Activated CD8-positive, alpha-beta T cell treated with anti-CD3 and anti-CD28 coated beads for 36 hours (primary cell): ENCODE measurements around the gene PCDH12. TPM values are rescaled to one million over a fixed set of nuclear protein-coding genes. Genes with fewer than 3 reads are reported as not detected.
"Not testable (repeated sequence)": the region's sequence is repeated elsewhere in the genome, so short reads cannot be mapped to it uniquely, and the experiment has no call there.

Source experiments
- ATAC-seq: fragments of 200-7000 bp; cut with Tn5 transposase; one replicate; pipeline ENCODE4 v1.10.0; 2021; ENCODE audit warnings: mild to moderate bottlenecking, moderate library complexity
- CTCF ChIA-PET: fragments of 350-600 bp; sonication (Branson Sonifier 250); formaldehyde crosslinking; loops from one replicate; lab custom pipeline; 2021; ENCODE audit warnings: antibody characterized with exemption; lab: Charles Lee
- POLR2A ChIA-PET: fragments of 350-600 bp; sonication (Branson Sonifier 250); formaldehyde crosslinking; loops from one replicate; lab custom pipeline; 2021; ENCODE audit warnings: antibody characterized with exemption; lab: Charles Lee
- DNase-seq: peaks from one replicate; pipeline ENCODE4 v3.0.0-alpha.2; 2020
- H3K27ac Mint-ChIP-seq: one replicate; pipeline ENCODE4 v1.8.0; 2021; ENCODE audit warnings: mild to moderate bottlenecking, mixed read lengths
- H3K27me3 Mint-ChIP-seq: one replicate; pipeline ENCODE4 v1.8.0; 2021; ENCODE audit warnings: mixed read lengths
- H3K36me3 Mint-ChIP-seq: one replicate; pipeline ENCODE4 v1.8.0; 2021; ENCODE audit warnings: low read depth, mixed read lengths
- H3K4me1 Mint-ChIP-seq: one replicate; pipeline ENCODE4 v1.8.0; 2021; ENCODE audit warnings: low read depth, mixed read lengths
- H3K4me3 Mint-ChIP-seq: one replicate; pipeline ENCODE4 v1.8.0; 2021; ENCODE audit warnings: mild to moderate bottlenecking, moderate library complexity, mixed read lengths
- H3K9me3 Mint-ChIP-seq: one replicate; pipeline ENCODE4 v1.8.0; 2021; ENCODE audit warnings: mixed read lengths
- CTCF ChIP-seq: fragments of 200-600 bp; IDR thresholded peaks from one replicate; pipeline ENCODE4 v1.8.0; 2022; ENCODE audit warnings: antibody characterized with exemption, mild to moderate bottlenecking
- intact Hi-C: fragments of 100-400 bp; cut with micrococcal nuclease; formaldehyde crosslinking; loops from one replicate; pipeline ENCODE4 v1.10.0; 2022
- total RNA-seq, 2 experiments: library from RNA; stranded (reverse); gene quantifications; one replicate each; pipeline ENCODE4 v1.2.3, GENCODE V29; 2021

Gene PCDH12
- total RNA-seq, 2 experiments from 2014 or later = 0.31 to 0.61 TPM

DNA sequence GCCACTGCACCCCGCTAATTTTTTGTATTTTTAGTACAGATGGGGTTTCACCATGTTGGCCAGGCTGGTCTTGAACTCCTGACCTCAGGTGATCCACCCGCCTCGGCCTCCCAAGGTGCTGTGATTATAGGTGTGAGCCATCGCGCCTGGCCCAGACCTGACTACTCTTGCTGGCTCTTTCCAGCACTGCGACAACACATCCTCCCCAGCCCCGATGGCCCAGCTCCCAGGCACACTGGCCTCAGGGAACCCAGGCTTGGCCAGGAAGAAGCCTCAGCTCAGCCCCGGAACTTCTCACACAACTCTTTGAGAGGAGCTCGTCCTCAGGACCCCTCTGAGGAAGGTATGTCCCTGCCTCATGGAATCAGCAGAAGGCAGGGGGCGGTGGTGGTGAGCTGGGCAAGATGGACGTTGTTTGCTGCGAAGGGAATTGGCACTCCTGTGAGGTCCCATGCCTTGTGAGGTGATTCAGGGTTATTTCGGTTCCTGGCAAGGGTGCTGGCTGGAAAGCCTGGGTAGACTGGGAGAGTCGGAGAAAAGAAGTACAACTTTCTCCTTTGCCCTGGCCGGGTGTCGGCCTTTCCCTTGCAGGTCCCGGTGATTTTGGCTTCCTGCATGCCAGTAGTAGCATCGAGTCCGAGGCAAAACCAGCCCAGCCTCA lies 28.5 kb downstream of the PCDH12 start:
- Mint-ChIP-seq H3K4me1 (peaks cover 14% of the 10 kb centered on the region), H3K9me3 (no peaks in the 10 kb centered on the region), H3K27ac (no peak overlapping the region), H3K4me3 (no peak overlapping the region), H3K27me3 (no peaks in the 10 kb centered on the region), H3K36me3 (peaks cover 48% of the 10 kb centered on the region)
- ATAC-seq = no peak
- intact Hi-C loops = no loop called here
- POLR2A ChIA-PET = no interaction called here
- CTCF ChIA-PET = interaction anchor here (1.8 kb wide), 1 partner anchor 31 kb away, joined by 11 read pairs; no protein-coding TSS in a partner anchor
- DNase-seq = no peak
- no peak for TF ChIP-seq CTCF

DNA sequence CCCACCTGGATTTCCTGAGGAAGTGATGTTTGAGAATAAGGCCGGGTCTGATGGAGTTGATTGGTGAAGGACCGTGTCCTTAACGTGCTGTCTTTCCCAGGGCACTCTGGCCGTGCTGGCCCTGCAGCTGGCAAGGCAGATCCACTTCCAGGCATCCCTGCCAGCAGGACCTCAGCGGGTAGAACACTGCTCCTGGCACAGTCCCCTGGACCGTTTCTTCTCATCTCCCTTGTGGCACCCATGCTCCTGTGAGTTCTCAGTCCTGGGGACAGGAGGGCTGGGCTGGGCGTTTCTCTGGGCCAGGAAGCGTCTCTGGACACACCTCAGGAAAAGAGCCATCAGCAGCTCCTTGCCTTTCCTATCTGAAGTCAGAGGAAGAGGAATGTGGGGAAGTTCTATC lies 30.0 kb downstream of the PCDH12 start:
- ChIA-PET POLR2A (interaction anchor here (0.6 kb wide), 1 partner anchor 334 kb away, joined by 3 read pairs; no protein-coding TSS in a partner anchor), CTCF (no interaction called here)
- no peak for DNase-seq
- Mint-ChIP-seq H3K4me3 (no peak overlapping the region), H3K27me3 (no peaks in the 10 kb centered on the region), H3K36me3 (peaks cover 47% of the 10 kb centered on the region), H3K4me1 (peaks cover 19% of the 10 kb centered on the region), H3K27ac (no peak overlapping the region), H3K9me3 (no peaks in the 10 kb centered on the region)
- intact Hi-C loops = no loop called here
- ATAC-seq = no peak
- TF ChIP-seq CTCF = no peak

GRCh38 chr5:141926434-141926833 lies 31.6 kb downstream of the PCDH12 start:
- no peak for TF ChIP-seq CTCF
- H3K27me3 Mint-ChIP-seq = no peaks in the 10 kb centered on the region
- no peak for DNase-seq
- no peak overlapping the region for H3K4me3 Mint-ChIP-seq
- peaks cover 39% of the 10 kb centered on the region for H3K36me3 Mint-ChIP-seq
- no peaks in the 10 kb centered on the region for H3K9me3 Mint-ChIP-seq
- CTCF ChIA-PET = interaction anchor here (0.8 to 0.9 kb wide), 2 partner anchors 35 to 235 kb away, joined by 4 read pairs; no protein-coding TSS in a partner anchor
- H3K4me1 Mint-ChIP-seq = peaks cover 24% of the 10 kb centered on the region
- ATAC-seq = no peak
- POLR2A ChIA-PET = interaction anchor here (0.7 kb wide), 1 partner anchor 66 kb away, joined by 3 read pairs; no protein-coding TSS in a partner anchor
- no peak overlapping the region for H3K27ac Mint-ChIP-seq
- intact Hi-C loops = no loop called here

- ChIA-PET CTCF (interaction anchor here (0.7 to 4.6 kb wide), 11 partner anchors 8 to 232 kb away, joined by 3 to 42 read pairs (median 6); partner anchors contain the start of genes PCDH1, PCDH12 and RNF14), POLR2A (interaction anchor here (0.9 to 2.4 kb wide), 9 partner anchors 9 to 221 kb away, joined by 3 to 11 read pairs (median 5); partner anchors contain the start of gene RNF14)
- H3K9me3 Mint-ChIP-seq = no peaks in the 10 kb centered on the region
- peak within 1 kb of the TSS; percentile 91 for H3K27ac Mint-ChIP-seq
- intact Hi-C loops = no loop called here
- H3K36me3 Mint-ChIP-seq = peaks cover 30% of the 10 kb centered on the region
- H3K27me3 Mint-ChIP-seq = no peaks in the 10 kb centered on the region
- peaks cover 24% of the 10 kb centered on the region for H3K4me1 Mint-ChIP-seq
- TF ChIP-seq CTCF = no peak
- ATAC-seq = peak; percentile 93
- H3K4me3 Mint-ChIP-seq = peak within 1 kb of the TSS; percentile 82
- peak; percentile 96 for DNase-seq
Measured at GRCh38 chr5:141923448-141924313, 34.3 kb downstream of the PCDH12 start, which contains the start of gene DELE1. Gene DELE1 (plus strand): TSS chr5:141923871. CDS start chr5:141923942, 71 bp downstream.

DNA sequence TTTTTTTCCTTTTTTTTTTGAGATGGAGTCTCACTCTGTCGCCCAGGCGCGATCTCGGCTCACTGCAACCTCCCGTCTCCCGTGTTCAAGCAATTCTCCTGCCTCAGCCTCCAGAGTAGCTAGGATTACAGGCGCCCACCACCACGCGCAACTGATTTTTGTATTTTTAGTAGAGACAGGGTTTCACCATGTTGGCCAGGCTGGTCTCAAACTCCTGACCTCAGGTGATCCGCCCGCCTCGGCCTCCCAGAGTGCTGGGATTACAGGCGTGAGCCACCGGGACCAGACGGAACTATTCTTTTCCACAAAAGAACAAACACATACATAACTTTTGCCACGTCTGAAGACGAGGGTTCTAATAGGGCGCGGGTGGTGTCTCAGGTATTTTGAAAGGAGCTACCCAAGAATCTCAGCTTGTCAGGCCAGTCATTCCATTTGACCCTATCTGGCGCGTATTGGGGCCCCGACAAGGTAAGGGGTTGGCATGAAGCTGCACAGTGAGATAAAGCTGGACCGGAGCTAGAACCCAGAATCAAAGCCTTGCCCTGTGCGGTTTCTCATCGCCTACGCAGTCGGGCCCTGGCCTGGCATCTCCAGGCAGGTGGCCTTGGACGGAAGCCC lies 35.1 kb downstream of the PCDH12 start:
- H3K27me3 Mint-ChIP-seq, H3K9me3 Mint-ChIP-seq, intact Hi-C loops: not testable (repeated sequence)
- DNase-seq = peak; percentile 46
- peak; percentile 1 for ATAC-seq
- Mint-ChIP-seq H3K4me3 (peak overlapping the region; percentile 82), H3K4me1 (peaks cover 22% of the 10 kb centered on the region), H3K36me3 (peaks cover 25% of the 10 kb centered on the region), H3K27ac (peak overlapping the region; percentile 91)
- POLR2A ChIA-PET = interaction anchor here (0.6 to 2.4 kb wide), 13 partner anchors 8 to 926 kb away, joined by 3 to 11 read pairs (median 4); partner anchors contain the start of gene RNF14
- CTCF ChIA-PET = interaction anchor here (1.1 to 4.6 kb wide), 10 partner anchors 11 to 231 kb away, joined by 3 to 42 read pairs (median 8); partner anchors contain the start of genes PCDH1, PCDH12 and RNF14
